GM12892 (cell line): ENCODE measurements around the gene HYAL2.

Experiments used
- POLR2A ChIP-seq: IDR thresholded peaks from 2 replicates; pipeline ENCODE4 v1.6.1; 2011; ENCODE audit warnings: low read depth, low read length, control low read depth
- POLR2AphosphoS5 ChIP-seq: IDR thresholded peaks from 2 replicates; pipeline ENCODE4 v1.6.1; 2011; ENCODE audit warnings: low read depth, low read length, control low read depth

GRCh38 chr3:50369012-50369670, 46.6 kb upstream of the HYAL2 start:
- TF ChIP-seq POLR2AphosphoS5 (no peak), POLR2A (no peak)
